Endothelial cell of hepatic sinusoid (primary cell): ENCODE results near the gene PIN4.
"Not testable (repeated sequence)": the region's sequence is repeated elsewhere in the genome, so short reads cannot be mapped to it uniquely, and the experiment has no call there.

Experiments used
- in situ Hi-C: cut with HindIII; loops from 2 replicates; pipeline ENCODE4 v1.10.0; 2017; ENCODE audit warnings: low sequenced_read_pairs

The PIN4 gene

DNA sequence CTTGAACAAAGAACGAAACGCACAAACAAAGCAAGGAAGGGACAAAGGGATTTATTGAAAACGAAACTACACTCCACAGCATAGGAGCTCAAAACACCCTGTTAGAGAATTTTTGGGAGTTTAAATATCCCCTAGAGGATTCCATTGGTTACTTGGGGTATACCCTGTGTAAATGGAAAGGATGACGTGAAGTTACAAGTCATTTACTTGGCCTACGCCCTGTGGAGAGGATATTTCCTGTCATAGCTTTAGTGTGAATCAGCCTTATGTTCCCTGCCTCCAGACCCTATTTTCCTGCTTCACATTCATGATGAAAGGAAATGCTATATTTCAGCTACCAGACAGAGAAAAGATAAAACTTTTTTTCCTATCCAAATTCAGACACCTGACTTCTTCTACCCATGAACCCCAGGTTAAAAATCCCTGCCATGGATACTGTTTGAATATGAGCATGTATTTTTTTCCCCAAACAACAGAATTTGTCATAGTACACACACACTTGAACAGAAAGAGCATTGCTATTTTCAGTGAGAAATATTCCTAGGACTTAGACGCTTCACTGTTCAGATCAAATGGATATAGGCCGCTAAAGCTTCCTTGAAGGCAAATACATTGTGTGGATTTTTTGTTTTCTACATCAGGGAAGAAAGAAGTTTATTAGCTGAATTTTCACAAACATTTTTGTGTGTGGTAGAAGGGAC is 20.4 kb downstream of the PIN4 start:
- in situ Hi-C loops, result no loop called here

DNA sequence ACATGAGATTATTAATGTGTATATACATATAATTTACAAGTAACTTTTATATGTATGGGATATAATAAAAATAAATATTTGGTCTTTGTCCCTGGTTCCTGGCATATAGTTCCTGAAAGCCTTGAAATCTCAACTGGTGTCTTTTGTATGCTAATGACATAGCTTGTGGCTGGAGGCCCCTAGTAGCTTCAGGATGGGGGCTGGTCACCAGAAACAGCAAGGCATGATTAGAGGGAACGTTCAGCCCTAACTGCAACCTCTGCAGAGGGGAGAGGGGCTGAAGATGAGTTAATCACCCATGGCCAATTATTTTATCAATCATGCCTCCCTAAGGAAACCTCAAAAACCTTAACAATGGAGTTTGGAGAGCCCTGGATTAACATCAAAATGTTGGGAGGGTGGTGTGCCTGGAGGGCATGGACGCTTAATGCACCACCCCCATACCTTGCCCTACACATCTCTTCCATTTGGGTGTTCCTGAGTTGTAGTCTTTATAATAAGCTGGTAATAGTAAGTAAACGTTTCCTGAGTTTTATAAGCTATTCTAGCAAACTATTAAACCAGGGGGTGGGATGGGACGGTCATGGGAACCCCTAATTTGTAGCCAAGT is 21.3 kb downstream of the PIN4 start:
- in situ Hi-C loops, result no loop called here

DNA sequence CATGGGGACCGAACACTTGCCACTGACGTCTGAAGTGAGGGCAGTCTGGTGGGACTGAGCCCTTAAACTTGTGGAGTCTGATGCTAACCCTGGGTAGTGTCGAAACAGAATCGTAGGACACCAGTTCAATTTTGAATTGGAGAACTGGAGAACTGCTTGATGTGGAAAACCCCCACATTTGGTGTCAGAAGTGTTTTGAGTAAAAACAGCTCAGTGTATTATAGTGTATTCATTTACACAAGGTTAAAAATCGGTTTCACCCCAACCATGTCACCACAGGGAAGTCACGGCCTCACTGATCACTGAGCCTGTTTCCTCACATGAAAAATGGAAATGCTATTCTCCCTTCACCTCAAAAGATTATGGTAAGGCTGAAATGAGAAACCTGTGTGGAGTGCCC is 21.9 kb downstream of the PIN4 start:
- in situ Hi-C loops, result no loop called here

DNA sequence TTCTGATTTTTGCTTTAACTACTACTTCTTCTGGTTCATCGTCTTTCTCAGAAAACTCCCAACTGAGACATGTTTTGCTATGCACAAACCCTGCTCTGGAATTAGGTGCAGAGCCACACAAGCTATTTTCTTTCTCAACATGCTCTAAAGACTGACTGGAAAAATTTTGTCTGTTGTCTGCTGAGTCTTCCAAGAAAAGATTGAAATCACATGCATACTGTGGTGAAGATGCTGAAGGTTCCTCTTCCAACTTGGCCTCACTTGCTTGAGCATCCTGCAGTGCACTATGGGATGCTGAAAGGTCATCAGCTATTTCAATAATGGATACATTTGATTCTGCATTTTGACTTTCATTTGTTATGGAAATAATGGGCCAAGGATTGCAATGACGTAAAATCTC is 24.1 kb downstream of the PIN4 start:
- in situ Hi-C loops, result no loop called here

DNA sequence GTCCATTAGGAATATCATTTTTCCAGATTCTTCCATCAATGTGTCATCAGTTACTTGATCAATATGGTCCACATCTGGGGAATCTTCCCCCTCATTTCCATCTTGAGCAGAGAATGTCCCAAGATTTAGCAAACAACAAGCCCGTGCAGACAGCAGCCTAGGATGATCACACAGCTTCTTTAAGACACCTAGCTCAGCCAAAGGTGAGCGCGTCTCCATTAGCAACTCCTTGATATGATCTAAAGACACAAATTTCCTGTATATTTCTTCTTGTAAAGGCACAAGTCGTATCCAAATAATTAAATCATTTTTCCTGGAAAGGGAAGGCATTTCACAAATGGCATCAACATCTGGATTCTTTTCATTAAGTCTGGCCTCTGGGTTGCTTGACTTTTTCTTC is 25.8 kb downstream of the PIN4 start:
- in situ Hi-C loops, result no loop called here

DNA sequence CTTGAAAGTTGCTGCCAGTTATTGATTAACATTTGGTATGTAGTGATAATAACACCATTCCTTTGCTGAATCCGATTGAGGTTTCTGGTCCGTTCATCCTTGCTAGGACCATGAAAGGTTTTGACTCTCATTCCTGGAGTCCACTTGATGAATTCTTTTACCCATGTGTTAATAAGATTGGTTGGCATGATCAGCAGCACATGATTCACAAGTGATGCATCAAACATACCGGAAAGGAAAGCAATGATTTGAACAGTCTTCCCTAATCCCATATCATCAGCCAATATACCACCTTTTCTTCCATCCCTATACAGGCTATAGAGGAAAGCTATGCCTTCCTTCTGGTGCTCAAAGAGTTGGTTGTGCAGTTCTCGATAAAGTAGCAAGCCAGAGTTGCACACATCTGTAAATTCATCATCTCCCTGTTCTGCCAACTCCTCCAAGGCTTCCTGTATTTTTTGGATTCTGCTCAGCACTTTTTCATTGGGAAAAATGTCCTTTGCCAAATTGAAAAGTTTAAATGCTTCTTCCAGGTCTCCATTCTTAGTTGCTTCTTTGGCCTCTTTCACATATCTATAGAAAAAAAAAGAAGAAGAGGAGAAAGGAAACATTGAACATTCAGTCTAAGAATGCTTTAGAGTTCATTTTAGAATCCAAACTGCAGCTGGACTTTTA is 26.7 kb downstream of the PIN4 start:
- in situ Hi-C loops, result no loop called here

DNA sequence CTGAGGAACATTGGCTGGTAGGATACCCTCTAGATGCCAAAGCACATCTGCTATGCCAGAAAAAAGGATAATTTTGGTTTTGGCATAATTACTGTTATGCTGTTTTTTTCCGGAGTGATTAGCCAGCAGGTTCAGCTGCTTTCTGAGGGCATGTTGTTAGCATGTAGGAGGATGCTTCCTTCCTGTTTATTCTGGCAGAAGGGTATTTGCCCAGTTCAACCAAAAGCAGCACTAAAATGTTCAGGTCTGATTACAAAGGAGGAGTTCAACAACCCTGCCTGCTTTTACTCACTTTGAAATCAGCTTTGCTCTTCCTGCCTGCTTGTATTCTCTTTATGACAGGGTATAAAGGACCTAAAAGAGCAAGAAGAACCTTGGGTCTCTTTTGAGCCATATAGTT is 35.4 kb downstream of the PIN4 start:
- in situ Hi-C loops, result no loop called here

DNA sequence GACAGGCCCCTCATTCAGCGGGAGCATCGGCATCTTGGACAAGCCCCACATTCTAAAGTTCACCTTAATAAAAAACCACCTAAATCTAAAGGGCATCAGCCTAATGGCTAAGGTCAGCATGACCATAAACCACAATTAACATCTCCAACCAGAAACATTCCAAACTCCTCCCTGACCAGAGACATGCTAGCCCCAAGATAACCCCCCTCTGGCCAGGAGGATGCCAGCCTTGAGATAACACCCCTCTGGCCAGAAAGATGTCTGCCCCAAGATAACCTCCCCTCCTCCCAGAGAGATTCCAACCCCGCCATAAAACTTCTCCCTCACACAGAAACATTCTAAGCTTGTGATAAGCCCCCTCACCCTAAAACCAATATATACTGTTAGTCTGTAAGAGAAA is 38.8 kb downstream of the PIN4 start:
- in situ Hi-C loops, result not testable (repeated sequence)

DNA sequence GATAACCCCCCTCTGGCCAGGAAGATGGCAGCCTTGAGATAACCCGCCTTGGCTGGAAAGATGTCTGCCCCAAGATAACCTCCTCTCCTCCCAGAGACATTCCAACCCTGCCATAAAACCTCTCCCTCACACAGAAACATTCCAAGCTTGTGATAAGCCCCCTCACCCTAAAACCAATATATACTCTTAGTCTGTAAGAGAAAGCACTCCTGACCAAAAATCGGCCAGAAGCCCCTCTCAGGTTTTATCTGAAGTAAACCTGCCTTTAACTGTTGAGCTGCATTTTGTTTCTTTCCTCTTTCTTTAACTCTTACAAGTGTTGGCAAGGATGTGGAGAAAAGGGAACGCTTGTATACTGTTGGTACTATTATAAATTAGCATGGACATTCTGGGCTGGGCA is 48.7 kb downstream of the PIN4 start:
- in situ Hi-C loops, result no loop called here

DNA sequence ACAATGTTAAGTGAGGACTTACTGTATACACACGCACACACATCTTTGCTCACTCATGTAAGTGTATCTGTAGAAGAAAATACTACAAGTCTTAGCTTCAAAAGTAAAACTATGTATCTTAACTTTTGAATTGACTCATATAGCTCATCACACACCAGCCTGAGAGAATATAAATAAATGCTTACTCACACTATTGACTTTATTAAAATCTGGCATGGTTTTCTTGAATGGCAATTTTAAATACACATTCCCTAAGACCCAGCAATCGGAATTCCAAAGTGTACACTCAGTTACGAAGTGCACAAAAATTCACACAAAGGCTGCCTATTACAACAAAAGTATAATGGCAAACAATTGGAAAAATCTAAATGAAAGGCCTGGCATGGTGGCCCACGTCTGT is 55.3 kb downstream of the PIN4 start:
- in situ Hi-C loops, result no loop called here

DNA sequence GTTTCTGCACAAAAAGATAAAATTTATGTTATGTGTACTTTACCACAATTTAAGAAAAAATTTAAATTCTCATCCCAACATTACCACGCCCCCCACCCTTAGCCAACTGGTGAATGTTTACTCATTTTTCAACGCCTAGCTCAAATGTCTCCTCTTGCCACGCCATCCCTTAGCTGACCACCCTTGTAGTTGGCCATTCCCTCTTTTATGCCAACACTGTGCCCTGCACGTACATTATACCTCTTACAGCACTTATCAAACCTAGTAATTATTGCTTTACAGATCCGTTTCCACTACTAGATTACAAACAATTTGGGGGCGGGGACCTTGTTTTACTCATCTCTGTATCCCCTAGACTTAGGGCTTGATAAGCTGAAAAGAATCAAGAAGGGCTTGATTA is 56.6 kb downstream of the PIN4 start:
- in situ Hi-C loops, result no loop called here

DNA sequence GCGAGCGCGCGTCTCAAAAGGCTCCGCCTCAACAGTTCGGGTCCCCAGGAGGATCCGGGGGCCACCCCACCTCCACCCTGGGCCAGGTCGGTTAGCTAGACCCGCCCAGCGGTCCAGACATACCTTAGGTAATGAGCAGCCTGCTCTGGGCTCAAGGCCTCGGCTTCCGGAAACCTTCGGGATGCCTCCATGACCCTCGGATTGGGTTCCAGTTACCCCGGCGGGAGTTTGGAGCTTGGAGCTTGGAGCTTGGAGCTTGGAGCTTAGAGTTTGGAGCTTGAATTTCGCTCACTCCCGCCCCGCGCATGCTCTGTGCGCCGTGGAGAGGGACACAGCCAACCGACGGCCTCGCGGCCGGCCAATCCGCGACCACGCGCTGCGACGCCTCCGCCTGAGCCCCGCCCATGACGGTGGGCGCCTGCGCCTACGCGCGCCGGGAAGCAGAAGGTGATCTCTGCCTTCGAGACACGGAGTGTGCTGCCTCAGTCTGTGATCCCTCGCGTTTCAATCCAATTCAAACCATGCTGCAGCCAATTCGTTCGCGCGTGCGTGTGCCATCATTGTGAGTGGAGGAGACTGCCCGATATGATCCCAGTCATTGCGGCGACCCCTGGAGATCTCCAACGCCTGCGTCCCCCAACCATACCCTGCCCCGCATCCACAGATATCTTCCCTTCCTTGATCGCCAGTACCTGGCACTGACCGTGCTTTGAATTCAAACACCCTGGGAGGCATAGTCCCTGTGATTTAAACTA is 57.3 kb downstream of the PIN4 start, which contains the start of gene ERCC6L:
Gene ERCC6L, minus strand, starts transcription at position 307 of the 755 bp plus-strand sequence. Its CDS starts 116 bp downstream, at position 191.
- in situ Hi-C loops, result no loop called here

DNA sequence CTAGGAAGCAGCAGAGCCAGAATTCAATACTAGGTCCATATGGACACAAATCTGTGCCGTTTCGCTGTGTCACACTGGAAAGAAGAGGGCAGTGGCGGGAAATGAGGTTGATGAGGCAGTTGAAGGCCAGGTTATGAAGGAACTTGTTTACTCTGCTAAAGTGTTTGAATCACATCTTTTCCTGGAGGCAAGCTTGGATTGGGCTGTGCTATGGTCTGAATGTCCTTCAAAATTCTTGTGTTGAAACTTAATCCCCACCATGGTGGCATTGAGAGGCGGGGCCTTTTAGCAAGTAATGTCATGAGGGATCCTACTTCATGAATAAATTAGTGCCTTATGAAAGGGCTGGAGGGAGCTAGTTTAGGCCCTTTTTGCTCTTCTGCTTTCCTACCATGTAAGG is 59.4 kb downstream of the PIN4 start:
- in situ Hi-C loops, result loop anchor here (5.0 kb wide), 1 partner anchor 56 kb away; no protein-coding TSS in a partner anchor

DNA sequence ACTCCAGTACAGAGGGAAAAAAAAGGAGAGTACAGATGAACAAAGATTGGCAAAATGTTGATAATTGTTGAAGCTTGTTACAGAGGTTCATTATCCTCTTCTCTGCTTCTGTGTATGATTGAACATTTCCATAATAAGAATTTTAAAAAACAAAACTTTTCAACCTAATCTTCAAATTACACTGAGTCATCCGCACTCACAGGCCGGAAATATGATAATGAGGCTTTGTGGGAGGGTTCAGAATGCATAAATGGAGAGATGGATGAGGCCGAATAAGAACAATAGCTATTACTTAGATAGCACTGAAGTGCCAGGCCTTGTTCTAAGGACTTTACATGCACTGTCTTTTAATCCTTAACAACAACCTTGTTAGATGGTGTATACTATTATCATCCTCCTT is 61.9 kb downstream of the PIN4 start:
- in situ Hi-C loops, result loop anchor here (5.0 kb wide), 1 partner anchor 54 kb away; no protein-coding TSS in a partner anchor

DNA sequence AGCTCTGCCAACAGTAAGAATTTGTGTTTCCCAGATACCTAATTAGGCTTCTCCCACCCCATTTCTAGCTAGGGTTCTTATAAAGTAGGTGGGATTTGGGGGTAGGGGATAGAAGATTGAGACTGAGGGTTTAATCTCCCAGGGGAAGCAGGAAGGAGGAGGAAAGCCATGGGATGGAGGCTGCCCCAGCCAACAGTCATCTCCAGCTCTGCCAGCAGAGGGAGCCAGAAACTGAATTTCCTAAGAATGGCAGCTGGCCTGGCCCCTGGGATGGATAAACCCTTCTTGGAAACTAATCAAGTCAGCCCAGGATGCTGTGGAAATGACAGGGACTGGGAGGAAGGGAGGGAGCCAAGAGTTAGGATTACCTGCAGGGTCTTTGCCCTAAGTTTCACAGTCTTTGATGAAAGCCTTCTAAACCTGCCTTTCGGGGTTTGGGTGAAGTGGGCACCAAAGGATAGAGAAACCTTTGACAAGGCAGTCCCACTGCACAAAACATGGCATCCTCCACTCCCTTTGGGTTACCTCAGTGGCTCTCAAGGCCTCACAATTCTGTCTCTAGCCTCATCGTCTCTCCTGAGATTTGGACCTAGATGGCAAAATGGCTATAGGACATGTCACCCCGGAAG is 64.0 kb downstream of the PIN4 start:
- in situ Hi-C loops, result no loop called here

DNA sequence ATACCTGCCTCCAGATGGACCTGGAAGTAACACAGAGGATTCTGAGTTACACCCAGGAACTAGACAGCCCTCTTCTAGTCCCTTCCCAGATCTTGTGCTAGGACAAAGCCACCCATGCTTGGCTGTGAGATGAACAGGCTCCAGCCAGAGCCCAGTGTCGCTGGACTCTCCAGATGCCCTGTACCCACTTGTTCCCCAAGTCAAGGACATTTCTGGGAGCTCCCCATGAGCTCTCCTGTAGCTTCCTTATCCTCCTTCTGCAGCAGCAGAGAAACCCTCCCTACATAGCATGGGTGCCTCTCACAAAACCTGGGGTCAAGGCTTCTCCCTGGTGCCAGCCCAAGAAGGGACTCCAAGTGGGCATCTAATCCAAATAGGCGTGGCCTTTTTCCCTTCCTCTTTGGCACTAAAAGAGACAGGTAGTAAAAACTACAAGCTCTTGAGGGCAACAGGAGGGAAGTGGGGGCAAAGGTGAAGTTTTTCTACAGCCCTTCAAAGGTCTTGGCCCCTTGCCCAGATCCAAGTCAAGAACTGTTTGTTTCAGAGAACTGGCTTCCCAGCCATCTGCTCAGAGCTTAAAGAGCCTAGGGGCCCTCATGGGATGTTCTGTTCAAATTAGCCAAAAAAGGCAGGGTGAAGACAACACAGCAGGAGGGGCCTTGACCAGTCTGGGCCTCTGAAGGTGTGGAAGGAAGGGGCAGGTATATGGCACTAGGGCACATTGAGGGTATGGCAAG is 65.8 kb downstream of the PIN4 start:
- in situ Hi-C loops, result no loop called here
